HG02884 (cell line): ENCODE data around the gene PPIB.
"Not testable (repeated sequence)": the region's sequence is repeated elsewhere in the genome, so short reads cannot be mapped to it uniquely, and the experiment has no call there.

Source experiments
- ATAC-seq: cut with Tn5 transposase; IDR thresholded peaks from one replicate; pipeline ENCODE4 v1.9.1; 2021; ENCODE audit warnings: mild to moderate bottlenecking, moderate library complexity; ENCODE audit not compliant: unreplicated experiment

The PPIB gene

DNA sequence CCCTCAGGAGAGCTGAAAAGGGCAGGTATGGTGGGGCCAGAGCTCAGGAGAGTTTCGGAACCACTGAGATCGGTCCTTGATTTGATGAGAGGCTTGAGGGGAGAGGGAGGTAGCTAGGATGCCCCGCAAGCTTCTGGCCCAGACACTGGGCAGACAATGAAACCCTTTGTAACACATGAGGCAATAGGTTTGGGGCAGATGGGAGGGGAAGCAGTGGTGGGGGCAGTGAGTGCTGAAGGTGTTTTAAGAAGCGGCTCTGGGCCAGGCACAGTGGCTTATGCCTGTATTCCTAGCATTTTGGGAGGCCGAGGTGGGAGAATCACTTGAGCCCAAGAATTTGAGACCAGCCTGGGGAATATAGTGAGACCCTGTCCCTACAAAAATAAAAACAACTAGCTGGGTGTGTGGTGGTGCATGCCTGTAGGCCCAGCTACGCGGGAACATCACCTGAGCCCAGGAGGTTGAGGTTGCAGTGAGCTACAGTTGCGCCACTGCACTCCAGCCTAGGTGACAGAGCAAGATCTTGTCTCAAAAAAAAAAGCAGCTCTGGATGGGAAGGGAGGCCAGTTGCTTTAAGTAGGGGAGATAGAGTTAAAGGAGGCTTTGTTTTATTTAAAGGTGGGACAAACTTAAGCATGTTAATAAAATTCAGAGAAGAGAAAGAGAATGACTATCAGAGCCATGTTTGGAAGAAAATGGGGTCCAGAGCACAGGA is 20.9 kb downstream of the PPIB start:
- no peak for ATAC-seq

DNA sequence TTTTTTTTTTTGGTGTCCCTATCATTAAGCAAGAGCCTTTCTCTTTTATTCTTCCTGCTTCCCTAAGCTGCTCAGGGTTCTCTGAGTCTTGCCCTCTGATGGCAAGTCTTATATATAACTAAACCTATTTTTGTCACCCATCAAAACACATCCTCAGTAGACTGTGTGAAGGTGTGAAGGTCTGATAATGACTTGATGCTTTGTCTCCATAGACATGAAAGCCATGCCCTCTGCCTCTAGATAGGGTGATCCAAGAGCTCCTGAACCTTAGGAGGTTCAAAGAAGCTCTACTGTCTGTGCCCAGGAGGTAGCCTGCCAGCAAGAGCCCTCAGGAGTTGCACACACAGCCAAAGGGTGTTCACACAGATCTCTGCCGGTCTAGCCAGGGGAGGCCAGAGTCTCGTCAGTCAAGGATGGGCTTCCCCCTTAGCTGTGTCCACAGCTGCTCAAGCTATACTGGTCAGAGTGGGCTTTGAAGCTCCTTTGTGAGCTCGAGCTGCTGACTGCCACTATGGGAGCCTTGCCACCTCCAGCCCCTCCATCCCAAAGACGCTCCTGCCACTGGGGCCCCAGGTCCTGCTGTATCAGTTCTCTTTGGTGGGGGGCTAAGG is 24.4 kb downstream of the PPIB start:
- no peak for ATAC-seq

DNA sequence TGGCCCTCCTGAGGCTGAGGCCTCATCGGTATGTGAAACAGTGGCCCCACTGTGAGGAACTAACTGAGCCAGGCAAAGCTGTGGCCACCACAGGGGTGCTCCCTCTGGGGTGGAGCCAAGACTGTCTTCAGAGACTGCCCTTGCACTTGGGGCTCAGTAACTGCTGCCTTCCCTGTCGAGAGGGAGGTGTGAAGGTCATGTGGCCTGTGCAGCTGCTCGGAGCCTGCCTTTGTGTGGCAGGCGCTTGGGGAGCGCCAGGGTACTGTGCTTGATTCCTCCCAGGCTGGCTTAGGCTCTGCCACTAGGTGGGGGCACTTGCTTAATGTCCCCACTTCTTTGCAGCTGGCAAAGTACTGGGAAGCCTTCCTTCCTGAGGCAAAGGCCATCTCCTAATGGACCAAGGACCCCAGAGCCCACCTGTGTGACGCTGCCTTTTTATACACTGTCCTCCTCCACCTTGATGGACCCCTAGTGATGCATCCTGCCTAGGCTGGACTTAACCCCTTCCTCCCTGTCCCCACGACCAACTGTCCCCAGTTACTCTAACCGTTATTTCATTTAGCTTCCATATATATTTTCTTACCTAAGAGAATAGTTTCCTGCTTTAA is 25.5 kb downstream of the PPIB start:
- no peak for ATAC-seq

DNA sequence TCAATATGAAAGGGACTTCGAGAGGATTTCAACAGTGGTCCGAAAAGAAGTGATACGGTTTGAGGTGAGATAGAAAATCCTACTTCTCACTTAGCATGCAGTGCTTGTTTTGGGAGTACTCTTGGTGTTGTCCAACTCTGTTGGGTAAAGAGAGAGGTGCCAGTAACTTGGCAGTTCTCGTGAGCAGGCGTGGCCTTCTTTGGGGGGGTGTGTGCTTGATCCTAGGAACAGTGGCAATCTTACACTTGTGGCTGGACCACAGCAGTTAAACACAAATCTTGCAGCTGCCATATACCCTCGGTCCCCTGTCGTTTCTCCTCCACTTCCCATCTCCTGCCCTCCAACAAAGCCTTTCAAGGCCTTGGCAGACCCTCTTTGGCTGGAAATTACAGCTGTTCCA is 26.5 kb downstream of the PPIB start:
- no peak for ATAC-seq

DNA sequence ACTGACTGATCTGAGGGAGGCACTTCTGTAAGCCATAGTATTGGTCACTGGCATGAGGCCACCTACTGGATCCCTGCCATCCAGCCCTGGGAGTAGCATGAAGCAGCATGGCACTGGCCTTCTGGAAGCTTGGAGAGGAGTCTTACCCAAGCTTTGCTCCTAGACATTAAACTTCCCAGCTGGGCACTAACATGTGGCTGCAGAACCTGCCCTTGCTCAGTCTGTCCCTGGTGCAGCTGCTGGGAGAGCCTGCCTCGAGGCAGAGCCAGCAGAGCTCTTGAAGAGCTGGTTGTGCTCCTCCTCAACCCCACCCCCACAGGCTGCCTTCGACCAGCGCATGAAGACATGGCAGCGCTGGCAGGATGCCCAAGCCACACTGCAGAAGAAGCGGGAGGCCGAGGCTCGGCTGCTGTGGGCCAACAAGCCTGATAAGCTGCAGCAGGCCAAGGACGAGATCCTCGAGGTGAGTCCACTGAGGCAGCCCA is 28.4 kb downstream of the PPIB start:
- ATAC-seq = no peak

GRCh38 chr15:64133623-64134344 is 29.0 kb downstream of the PPIB start:
- no peak for ATAC-seq

DNA sequence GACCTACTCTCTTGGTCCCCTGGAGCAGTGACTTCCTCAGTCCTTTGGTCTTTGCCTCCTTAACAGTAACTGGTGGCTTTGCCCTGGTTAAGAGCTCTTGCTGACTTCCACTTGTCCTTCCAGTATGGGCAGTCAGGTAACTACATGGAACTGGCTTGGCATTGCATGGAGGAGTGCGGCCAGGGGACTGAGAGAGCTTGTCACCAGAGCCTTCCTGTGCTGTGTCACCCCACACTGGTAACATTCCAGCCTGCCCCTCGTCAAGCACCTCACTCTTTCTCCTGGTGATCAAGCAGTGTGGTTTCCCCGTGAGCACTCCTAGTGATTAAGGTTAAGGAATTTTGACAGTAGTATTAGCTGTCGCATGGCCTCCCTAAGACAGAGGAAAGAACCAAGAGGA is 30.6 kb downstream of the PPIB start:
- no peak for ATAC-seq

DNA sequence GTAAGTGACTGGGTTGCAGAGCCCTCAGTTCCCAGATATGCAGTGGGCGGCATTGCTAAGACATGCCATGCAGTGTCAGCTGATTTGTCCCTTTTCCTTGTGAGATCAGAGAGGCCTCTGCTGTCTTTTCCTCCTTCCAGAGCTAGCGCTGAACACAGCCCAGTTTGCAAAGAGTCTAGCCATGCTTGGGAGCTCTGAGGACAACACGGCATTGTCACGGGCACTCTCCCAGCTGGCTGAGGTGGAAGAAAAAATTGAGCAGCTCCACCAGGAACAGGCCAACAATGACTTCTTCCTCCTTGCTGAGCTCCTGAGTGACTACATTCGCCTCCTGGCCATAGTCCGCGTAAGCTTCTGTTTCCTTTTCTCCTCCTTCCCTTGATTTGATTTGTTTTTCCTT is 31.3 kb downstream of the PPIB start:
- ATAC-seq = no peak

DNA sequence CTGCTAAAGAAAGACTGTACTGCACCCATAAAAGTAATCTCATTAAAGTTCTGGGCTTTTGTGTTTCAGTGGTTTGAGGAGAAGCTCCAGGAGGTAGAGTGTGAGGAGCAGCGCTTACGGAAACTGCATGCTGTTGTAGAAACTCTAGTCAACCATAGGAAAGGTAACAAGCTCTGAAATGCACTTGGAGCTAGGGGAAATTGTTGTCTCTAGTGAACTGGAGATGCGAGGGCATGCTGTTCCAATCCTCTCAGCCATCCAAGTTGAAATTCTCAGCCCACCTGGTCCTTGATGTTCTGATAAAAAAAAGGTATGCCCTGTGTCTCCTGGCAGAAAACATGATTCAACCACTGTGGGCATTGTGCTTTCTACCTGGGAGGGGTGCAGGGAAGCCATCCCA is 32.7 kb downstream of the PPIB start:
- ATAC-seq = no peak

DNA sequence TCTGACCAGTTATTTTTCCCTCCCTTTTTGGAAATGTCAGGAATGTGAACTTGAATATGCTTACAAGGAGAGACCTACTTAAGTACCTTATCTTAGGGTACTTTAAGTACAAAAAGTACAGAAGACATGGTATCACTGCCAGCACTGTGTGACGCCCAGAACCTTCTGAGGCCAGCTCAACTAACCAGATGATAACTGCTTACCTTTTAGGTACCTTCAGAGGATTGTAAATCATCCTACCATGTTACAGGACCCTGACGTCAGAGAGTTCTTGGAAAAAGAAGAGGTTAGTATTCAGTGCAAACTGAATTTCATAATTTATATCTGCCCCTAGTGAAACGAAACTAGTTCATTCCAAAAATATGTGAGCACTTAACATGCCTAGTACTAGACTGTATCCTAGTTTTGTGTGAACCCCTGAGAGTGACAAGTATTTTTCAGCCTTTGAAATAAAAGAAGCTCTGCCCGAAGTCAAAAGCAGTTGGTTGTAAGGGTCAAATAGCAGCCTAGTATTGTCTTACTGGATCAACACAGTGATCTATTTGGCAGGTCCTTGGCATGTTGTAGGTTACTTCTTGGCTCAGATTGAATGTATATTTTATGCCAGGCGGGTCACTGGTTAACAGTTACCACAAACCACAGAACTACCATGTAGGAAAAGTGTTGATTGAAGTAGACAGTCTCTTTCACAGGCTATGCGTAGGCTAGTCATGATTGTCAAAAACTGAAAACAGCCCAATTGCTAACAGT is 35.1 kb downstream of the PPIB start:
- ATAC-seq = no peak

DNA sequence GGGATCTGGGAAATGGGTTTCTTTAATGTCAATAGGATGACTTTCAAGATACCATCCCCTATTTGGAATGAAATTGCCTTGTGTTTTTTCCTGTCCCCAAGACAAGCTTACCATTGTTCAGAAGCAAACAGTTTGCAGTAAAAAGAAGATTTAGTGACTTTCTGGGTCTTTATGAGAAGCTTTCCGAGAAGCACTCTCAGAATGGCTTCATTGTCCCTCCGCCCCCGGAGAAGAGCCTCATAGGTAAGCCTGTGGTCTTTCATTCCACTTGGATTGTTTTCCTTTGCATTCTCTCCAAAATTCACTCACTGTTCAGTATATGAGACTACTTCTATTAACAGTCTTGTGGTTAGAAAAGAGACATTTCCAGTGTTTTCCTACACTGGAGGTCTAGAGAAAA is 36.8 kb downstream of the PPIB start:
- ATAC-seq = no peak

GRCh38 chr15:64122936-64123351 is 39.9 kb downstream of the PPIB start:
- ATAC-seq = no peak

DNA sequence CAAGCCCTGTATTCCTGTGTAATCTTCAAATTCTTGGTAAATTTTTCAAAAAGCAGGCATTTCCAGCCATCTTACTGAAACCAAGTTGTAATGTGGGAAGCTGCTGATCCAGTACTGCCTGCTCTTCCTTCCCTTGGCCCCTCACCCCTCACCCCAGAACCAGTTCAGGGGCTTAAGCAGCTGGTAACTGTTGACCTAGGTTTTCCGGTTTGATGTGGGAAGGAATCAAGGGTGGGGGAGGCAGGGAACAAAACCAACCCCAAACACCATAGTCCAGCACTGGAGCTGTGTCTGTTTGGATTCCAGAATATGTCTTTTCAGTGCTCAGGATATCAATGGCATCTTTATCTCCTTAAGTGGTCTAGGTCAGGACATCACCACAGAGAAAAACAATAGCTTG is 40.4 kb downstream of the PPIB start:
- ATAC-seq = no peak

- no peak for ATAC-seq
Measured at GRCh38 chr15:64121614-64122013, 41.2 kb downstream of the PPIB start.

- not testable (repeated sequence) for ATAC-seq
Measured at GRCh38 chr15:64120322-64120721, 42.5 kb downstream of the PPIB start.

DNA sequence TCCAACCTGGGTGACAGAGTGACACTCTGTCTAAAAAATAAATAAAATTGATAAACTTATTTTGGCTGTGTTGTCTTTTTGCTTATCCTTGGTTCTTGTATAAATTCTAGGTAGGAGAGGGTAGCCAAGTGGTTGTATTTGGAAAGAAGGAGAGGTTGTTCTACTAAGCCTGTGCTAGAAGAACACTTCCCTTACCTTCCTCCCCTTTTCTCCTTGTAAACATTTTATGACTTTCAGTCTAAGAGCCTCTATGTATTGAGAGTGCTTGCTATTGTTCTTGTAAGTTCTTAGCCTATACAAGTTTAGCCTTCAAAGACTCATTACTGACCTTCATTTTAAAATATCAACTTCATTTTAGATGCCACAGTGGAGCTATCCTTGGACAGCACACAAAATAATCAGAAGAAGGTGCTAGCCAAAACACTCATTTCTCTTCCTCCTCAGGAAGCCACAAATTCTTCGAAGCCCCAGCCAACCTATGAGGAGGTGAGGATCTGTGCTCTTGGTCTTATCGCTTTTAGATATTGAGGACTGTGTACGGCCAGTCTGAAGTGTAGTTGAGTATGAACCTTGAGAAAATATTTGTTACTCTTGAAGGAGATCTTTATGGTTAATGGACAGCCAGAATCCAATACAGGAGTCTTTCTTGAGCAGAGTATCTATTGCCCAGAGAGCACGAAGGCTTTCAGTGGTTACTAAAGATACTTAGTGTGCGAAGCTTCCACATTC is 44.9 kb downstream of the PPIB start:
- ATAC-seq = no peak

GRCh38 chr15:64112904-64113303 is 49.9 kb downstream of the PPIB start:
- ATAC-seq = no peak

GRCh38 chr15:64112073-64112772 is 50.6 kb downstream of the PPIB start:
- no peak for ATAC-seq

GRCh38 chr15:64111679-64112050 is 51.2 kb downstream of the PPIB start:
- no peak for ATAC-seq
